ENCODE results near the gene TAMALIN. TPM values are rescaled to one million over a fixed set of nuclear protein-coding genes. Genes with fewer than 3 reads are reported as not detected.

Gene TAMALIN
- polyA plus RNA-seq, 2 of the 4 experiments (the other 2 are of a cell fraction): 0.30 to 0.35 TPM

DNA sequence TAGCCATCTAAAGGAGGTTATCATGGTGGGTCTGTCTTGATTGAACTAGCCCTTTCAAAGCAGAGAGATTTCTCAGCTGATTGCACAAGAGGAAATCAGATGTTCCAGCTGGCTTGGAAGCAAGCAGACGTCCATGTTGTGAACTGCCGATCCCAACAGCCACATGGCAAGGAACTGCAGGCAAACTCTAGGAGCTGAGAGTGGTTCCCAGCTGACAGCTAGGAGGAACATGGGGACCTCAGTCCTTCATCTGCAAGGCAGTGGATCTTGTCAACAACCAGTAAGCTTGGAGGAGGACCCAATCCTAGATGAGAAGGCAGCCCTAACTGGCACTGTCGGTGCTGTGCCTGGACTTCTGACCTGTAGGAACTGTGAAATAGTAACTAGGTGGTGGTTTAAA, 47.5 kb upstream of the TAMALIN start (continued):
- TF ChIP-seq, protein P1, sequence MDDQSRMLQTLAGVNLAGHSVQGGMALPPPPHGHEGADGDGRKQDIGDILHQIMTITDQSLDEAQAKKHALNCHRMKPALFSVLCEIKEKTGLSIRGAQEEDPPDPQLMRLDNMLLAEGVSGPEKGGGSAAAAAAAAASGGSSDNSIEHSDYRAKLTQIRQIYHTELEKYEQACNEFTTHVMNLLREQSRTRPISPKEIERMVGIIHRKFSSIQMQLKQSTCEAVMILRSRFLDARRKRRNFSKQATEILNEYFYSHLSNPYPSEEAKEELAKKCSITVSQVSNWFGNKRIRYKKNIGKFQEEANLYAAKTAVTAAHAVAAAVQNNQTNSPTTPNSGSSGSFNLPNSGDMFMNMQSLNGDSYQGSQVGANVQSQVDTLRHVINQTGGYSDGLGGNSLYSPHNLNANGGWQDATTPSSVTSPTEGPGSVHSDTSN (IDR thresholded peaks at IDR 0.05): no peak
- TF ChIP-seq ESRRA (IDR thresholded peaks at IDR 0.05; ENCODE audit: borderline replicate concordance, low read length) (no peak), TP53 (CRISPR knock-in tag; IDR thresholded peaks at IDR 0.05) (no peak)
- TF ChIP-seq, protein P2, sequence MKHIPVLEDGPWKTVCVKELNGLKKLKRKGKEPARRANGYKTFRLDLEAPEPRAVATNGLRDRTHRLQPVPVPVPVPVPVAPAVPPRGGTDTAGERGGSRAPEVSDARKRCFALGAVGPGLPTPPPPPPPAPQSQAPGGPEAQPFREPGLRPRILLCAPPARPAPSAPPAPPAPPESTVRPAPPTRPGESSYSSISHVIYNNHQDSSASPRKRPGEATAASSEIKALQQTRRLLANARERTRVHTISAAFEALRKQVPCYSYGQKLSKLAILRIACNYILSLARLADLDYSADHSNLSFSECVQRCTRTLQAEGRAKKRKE (CRISPR knock-in tag; IDR thresholded peaks at IDR 0.05; ENCODE audit: low read depth): no peak

DNA sequence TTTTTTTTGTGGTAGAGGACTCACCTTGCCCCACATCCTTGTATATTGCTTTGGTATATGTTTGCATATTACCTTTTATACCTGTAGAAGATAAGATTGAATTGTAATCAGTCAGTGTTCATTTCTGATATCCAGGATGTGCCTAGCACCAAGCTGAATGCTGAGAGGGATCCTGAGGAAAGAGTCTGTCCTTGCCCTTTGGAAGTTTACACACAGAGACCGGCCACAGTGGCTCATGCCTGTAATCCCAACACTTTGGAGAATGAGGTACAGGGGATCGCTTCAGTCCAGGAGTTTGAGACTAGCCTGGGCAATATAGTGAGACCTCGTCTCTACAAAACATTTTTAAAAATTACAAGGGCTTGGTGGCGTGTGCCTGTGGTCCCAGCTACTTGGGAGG, 46.8 kb upstream of the TAMALIN start:
- CTCF ChIA-PET: interaction anchor here (0.6 to 2.2 kb wide), 2 partner anchors 11 to 157 kb away, joined by 3 to 6 read pairs; no protein-coding TSS in a partner anchor
- TF ChIP-seq, protein P3, sequence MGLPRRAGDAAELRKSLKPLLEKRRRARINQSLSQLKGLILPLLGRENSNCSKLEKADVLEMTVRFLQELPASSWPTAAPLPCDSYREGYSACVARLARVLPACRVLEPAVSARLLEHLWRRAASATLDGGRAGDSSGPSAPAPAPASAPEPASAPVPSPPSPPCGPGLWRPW (IDR thresholded peaks at IDR 0.05): no peak
- TF ChIP-seq CHD4 (IDR thresholded peaks at IDR 0.05; ENCODE audit: borderline replicate concordance): no peak

DNA sequence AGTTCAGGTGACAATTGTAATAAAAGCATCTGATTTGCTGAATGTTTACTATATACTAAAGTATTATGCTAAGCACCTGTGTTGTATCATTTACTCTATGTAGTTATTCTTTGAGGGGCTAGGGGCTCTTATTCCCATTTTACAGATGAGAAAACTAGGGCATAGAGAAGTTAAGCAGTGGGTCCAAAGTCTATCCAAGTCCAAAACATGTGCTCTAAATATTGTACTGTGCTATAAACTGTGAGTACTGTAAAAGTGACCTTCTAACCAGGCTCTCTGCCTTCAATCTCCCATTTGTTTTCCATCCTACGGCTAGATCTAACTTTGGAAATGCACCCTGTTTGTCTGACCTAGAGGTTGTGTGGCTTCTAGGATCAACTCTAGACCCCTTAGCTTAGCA, 46.3 kb upstream of the TAMALIN start:
- 91% methylated on average over 1 of the region's 1 CpG for WGBS (ENCODE audit: missing lambda C conversion rate)
- DNase-seq (ENCODE audit: low read depth in 1 of 2, low spot score in 1 of 2) (no peak), ATAC-seq (no peak), FAIRE-seq (no peak)
- ChIA-PET POLR2A (no interaction called here), CTCF (interaction anchor here (1.2 kb wide), 1 partner anchor 36 kb away, joined by 3 read pairs; no protein-coding TSS in a partner anchor)
- Histone ChIP-seq H3K4me1 (peaks cover 11% of the 10 kb centered on the region), H3K27ac (no peak overlapping the region), H3K4me2 (no peak overlapping the region), H3K9me3 (0 out of 3 replicates have a peak, but pooled peaks cover 2% of the 10 kb centered on the region), H3K4me3 (no peak overlapping the region)
- TF ChIP-seq EHF (CRISPR knock-in tag; IDR thresholded peaks at IDR 0.05): no peak

More for the DNA sequence above, 46.8 kb upstream of the TAMALIN start:
- WGBS (ENCODE audit: missing lambda C conversion rate): 89% methylated on average over 4 of the region's 4 CpGs
- DNase-seq (ENCODE audit: low read depth in 1 of 2, low spot score in 1 of 2): no peak
- no peak for ATAC-seq
- H3K4me3 ChIP-seq: no peak overlapping the region
- H3K27ac ChIP-seq: no peak overlapping the region
- H3K9me3 ChIP-seq: 0 out of 3 replicates have a peak, but pooled peaks cover 2% of the 10 kb centered on the region
- peaks cover 17% of the 10 kb centered on the region for H3K4me1 ChIP-seq
- POLR2A ChIA-PET: no interaction called here
- H3K4me2 ChIP-seq: no peak overlapping the region
- no peak for FAIRE-seq

DNA sequence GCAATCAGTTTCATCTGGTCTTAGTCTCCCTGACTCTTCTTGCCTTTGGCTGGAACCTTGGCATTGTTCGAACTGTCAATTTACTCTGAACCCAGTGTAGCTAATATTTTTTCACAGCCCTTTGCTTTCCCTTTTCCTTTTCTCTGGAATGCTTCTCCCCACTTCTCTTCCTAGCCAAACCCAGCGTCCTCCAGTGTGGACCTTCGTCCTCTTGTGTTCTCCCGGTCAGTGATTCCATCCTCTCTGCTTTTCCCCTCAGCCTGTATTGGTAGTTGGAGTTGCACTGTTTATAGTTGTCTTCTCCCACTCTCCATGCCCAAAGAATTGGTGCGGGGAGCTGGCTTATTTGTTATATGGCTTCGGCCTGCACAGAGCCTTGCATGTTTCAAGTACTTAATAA, 45.9 kb upstream of the TAMALIN start:
- H3K27ac ChIP-seq: no peak overlapping the region
- H3K9me3 ChIP-seq: 0 out of 3 replicates have a peak, but pooled peaks cover 2% of the 10 kb centered on the region
- TF ChIP-seq TP53 (CRISPR knock-in tag; IDR thresholded peaks at IDR 0.05) (no peak), NPAS2 (CRISPR knock-in tag; IDR thresholded peaks at IDR 0.05; ENCODE audit: borderline replicate concordance) (no peak), CHD2 (IDR thresholded peaks at IDR 0.05; ENCODE audit: low read length, partially characterized antibody) (no peak), HEYL (CRISPR knock-in tag; IDR thresholded peaks at IDR 0.05) (no peak), HOXB5 (CRISPR knock-in tag; IDR thresholded peaks at IDR 0.05) (no peak), CEBPB (IDR thresholded peaks at IDR 0.05) (no peak), HOXB13 (CRISPR knock-in tag; IDR thresholded peaks at IDR 0.05; ENCODE audit: low read depth) (no peak), JUNB (IDR thresholded peaks at IDR 0.05) (no peak), MYC (IDR thresholded peaks at IDR 0.05; ENCODE audit: borderline replicate concordance, low read length) (no peak), KDM5A (IDR thresholded peaks at IDR 0.05) (no peak)
- TF ChIP-seq, protein P3 (IDR thresholded peaks at IDR 0.05): no peak
- TF ChIP-seq, protein P4, sequence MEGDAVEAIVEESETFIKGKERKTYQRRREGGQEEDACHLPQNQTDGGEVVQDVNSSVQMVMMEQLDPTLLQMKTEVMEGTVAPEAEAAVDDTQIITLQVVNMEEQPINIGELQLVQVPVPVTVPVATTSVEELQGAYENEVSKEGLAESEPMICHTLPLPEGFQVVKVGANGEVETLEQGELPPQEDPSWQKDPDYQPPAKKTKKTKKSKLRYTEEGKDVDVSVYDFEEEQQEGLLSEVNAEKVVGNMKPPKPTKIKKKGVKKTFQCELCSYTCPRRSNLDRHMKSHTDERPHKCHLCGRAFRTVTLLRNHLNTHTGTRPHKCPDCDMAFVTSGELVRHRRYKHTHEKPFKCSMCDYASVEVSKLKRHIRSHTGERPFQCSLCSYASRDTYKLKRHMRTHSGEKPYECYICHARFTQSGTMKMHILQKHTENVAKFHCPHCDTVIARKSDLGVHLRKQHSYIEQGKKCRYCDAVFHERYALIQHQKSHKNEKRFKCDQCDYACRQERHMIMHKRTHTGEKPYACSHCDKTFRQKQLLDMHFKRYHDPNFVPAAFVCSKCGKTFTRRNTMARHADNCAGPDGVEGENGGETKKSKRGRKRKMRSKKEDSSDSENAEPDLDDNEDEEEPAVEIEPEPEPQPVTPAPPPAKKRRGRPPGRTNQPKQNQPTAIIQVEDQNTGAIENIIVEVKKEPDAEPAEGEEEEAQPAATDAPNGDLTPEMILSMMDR (IDR thresholded peaks at IDR 0.05): no peak
- TF ChIP-seq, protein P2 (CRISPR knock-in tag; IDR thresholded peaks at IDR 0.05; ENCODE audit: low read depth): no peak
- no peak overlapping the region for H3K4me3 ChIP-seq
- no peak for FAIRE-seq
- no peak for ATAC-seq
- peaks cover 10% of the 10 kb centered on the region for H3K4me1 ChIP-seq
- no peak for DNase-seq (ENCODE audit: low read depth in 1 of 2, low spot score in 1 of 2)
- H3K4me2 ChIP-seq: no peak overlapping the region
- ChIA-PET POLR2A (no interaction called here), CTCF (interaction anchor here (0.6 to 1.2 kb wide), 2 partner anchors 37 to 64 kb away, joined by 3 read pairs; no protein-coding TSS in a partner anchor)
- 88% methylated on average over 6 of the region's 6 CpGs for WGBS (ENCODE audit: missing lambda C conversion rate)
